OCI-LY1 (cell line): ENCODE measurements around the gene HBS1L.

Experiments used
- EZH2 ChIP-seq: fragments of 200-600 bp; sonication (generic), shearing (Covaris generic); IDR thresholded peaks from 2 replicates; pipeline ENCODE4 v1.8.0; 2017; ENCODE audit warnings: borderline replicate concordance, mixed run types, mild to moderate bottlenecking, antibody characterized with exemption, low read length, moderate library complexity, mixed read lengths
- TF ChIP-seq, protein P1 (sequence below): fragments of 200-600 bp; sonication (generic), shearing (Covaris generic); IDR thresholded peaks from 2 replicates; pipeline ENCODE4 v1.5.1; 2017; ENCODE audit warnings: mild to moderate bottlenecking, antibody characterized with exemption, low read length, moderate library complexity, mixed read lengths

DNA sequence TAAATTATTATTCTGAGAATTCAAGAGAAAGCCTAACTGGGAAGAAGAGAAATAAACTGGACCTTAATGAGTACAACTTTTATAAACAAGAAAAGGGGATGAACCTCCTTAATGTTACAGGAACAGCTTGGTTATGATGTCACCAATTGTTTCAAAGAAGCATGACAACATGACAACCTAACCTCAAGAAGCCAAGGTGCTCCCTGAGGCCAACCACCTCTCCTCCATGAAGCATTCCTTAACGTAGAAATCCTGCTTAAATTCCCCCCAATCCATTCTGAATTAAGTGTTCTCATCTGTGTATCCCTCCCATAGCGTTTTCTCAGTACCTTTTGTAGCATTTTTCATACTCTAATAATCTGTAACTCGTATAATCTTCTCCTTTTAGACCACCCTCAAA lies 1.7 kb downstream of the HBS1L start:
- TF ChIP-seq, protein P1, sequence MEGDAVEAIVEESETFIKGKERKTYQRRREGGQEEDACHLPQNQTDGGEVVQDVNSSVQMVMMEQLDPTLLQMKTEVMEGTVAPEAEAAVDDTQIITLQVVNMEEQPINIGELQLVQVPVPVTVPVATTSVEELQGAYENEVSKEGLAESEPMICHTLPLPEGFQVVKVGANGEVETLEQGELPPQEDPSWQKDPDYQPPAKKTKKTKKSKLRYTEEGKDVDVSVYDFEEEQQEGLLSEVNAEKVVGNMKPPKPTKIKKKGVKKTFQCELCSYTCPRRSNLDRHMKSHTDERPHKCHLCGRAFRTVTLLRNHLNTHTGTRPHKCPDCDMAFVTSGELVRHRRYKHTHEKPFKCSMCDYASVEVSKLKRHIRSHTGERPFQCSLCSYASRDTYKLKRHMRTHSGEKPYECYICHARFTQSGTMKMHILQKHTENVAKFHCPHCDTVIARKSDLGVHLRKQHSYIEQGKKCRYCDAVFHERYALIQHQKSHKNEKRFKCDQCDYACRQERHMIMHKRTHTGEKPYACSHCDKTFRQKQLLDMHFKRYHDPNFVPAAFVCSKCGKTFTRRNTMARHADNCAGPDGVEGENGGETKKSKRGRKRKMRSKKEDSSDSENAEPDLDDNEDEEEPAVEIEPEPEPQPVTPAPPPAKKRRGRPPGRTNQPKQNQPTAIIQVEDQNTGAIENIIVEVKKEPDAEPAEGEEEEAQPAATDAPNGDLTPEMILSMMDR, result no peak
- TF ChIP-seq EZH2, result no peak
